A549 treated with Mapracorat at 1 μM for 4 hours (cell line): Measurements from ENCODE around the gene GPX5. TPM values are rescaled to one million over a fixed set of nuclear protein-coding genes. Genes with fewer than 3 reads are reported as not detected.

Experiments
- total RNA-seq: library from RNA; stranded (reverse); fragments of 200-300 nt; extraction: Qiagen RNA extraction; gene quantifications from 5 replicates; pipeline ENCODE4 v1.2.3, GENCODE V29; 2022

The GPX5 gene, protein sequence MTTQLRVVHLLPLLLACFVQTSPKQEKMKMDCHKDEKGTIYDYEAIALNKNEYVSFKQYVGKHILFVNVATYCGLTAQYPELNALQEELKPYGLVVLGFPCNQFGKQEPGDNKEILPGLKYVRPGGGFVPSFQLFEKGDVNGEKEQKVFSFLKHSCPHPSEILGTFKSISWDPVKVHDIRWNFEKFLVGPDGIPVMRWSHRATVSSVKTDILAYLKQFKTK
- total RNA-seq, result not detected in 5 replicates

DNA sequence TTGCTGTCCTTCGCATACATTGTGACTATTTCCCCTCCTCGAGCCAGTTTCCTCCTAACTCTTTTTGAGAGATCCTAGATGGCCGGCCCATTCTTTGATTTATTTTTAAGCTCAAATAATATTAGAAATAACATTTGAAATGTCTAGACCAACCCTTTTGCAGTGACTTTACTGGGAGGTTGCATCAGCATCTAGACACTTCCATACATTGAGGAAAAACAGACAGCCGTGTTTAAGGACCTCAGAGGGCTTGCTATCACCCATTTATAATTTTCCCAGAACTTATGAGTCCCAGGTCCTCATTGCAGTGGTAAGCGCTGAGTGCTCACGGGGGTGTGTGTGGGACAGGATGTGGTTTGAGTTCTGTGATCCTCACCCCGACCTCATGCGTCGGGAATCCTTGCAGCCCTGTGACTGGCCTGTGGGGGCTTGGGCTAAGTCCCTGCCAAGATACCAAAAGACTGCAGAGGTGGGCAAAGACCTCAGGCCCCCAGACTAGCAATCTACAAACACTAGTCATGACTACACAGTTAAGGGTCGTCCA lies at the start of gene GPX5:
GPX5 (plus strand) TSS at position 386 of the 544 bp plus-strand sequence; CDS start at position 519, 133 bp downstream.

DNA sequence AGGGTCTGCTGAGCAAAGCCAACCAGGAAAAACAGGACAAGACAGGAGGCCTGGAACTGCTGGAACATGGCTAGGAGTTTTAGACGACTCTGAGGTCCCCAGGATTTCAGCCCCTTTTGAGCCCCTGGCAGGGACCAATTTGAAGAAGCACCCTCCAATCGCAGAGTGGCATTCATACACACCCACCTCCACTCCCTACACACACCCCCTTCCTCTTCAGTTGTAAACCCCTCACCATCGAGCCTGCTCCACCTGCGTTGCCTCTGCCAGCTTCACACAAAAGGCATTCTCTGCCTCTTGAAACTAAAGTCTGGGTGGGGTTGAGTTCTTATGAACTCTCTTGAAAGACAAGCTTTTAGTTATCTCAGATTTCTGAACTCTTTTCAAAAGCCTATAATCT lies 10.0 kb upstream of the GPX5 start, which contains the start of gene GPX6:
GPX6 (minus strand) TSS at position 118 of the 400 bp plus-strand sequence; CDS start at position 68, 50 bp downstream.

Other genes with a start within 250 kb of the GPX5 start
- gene PGBD1, start 244.3 kb upstream of the GPX5 start, total RNA-seq, result 3.9 to 5.6 TPM (median 5.1 TPM) in 5 replicates
- 1.4 to 4.2 TPM (median 1.9 TPM) in 5 replicates for gene ZSCAN31, start 189.7 kb upstream of the GPX5 start, total RNA-seq
- 1.4 to 2.2 TPM (median 2.0 TPM) in 5 replicates for gene ZKSCAN3, start 175.9 kb upstream of the GPX5 start, total RNA-seq
- 1.5 to 1.9 TPM (median 1.8 TPM) in 5 replicates for gene ZSCAN12, start 126.1 kb upstream of the GPX5 start, total RNA-seq
- gene ZSCAN23, start 82.4 kb upstream of the GPX5 start, total RNA-seq, result not detected in 5 replicates
- gene GPX6, start 10.1 kb upstream of the GPX5 start, total RNA-seq, result not detected in 5 replicates